Hippocampal formation (tissue), 2 donors: ENCODE measurements around the gene SYNE1.
"Not testable (repeated sequence)": the region's sequence is repeated elsewhere in the genome, so short reads cannot be mapped to it uniquely, and the experiment has no call there.

Experiments used
- DNase-seq, 2 donors: peaks; one replicate each; lab custom pipeline; 2025; lab: John Stamatoyannopoulos, UW

Gene SYNE1

GRCh38 chr6:152098683-152099082 lies 538.5 kb downstream of the SYNE1 start:
- DNase-seq: no peak

DNA sequence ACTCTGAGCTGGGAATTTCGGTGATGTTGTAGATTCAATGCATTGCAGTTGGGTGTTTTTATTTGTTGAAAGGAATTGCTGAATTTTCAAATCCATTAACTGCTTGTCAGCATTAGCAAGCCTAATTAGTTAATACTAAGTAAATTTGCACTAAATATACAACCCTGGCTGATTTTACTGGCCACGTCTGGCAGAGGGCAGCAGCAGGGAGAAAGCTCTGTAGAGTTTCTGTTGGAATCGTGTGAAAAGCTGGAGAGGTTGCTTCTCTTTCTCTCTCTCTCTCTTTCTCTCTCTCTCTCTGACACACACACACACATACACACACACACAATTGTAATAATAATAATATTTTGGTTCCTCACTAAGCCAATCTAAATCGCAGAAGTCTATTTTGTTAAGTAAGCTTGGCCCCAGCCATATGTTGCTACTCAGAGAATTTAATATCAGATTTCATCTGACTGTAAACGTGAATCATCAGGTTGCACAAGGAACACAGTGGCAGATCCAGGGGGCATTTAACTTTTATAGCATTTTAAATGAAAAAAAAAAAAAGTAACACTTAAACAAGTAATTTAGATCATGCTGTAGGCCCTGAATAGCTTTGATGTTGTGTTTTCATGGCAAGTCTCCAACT lies 540.2 kb downstream of the SYNE1 start:
- no peak for DNase-seq

- DNase-seq: no peak
Measured at GRCh38 chr6:152094992-152095592, 542.1 kb downstream of the SYNE1 start.

GRCh38 chr6:152094276-152094675 lies 542.9 kb downstream of the SYNE1 start:
- no peak for DNase-seq

DNA sequence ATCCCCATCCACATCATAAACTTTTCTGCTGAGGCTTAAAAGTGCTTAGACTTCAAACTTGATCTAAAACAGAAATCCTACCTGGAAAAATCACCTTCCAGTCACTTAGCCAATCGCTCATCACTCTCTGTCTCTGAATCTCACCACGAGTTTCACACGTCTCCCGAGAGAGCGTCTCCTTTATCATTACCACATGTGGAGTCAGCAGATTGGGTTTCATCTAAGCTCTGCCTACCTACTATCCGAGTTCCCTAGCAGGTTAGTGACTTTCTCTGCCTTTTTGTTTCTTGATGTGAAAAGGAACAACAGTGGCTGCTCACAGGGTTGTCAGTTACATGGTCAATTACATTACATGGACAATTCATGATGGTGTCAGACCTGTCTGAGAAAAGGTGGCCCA lies 543.5 kb downstream of the SYNE1 start:
- DNase-seq: no peak

- DNase-seq: no peak
Measured at GRCh38 chr6:152091851-152092341, 545.3 kb downstream of the SYNE1 start.

DNA sequence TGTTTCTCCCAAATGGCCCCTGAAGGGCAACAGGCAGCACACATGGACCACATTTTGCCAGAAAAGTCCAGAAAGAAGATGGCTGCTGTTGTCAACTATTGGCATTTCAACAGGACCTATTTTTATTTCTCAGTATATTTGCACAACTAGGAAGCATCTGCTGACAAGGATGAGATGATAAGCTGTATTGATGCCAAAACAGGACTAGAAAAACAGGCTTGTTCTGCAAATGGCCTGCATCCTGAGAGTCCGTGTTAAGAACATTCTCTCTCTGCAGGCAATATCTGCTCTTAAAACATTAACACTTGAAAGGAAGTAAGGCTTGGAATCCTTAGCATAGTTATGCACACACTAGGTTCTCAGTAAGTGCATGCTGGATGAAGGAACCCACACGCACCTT lies 546.0 kb downstream of the SYNE1 start:
- no peak for DNase-seq

GRCh38 chr6:152089992-152090391 lies 547.2 kb downstream of the SYNE1 start:
- no peak for DNase-seq

DNA sequence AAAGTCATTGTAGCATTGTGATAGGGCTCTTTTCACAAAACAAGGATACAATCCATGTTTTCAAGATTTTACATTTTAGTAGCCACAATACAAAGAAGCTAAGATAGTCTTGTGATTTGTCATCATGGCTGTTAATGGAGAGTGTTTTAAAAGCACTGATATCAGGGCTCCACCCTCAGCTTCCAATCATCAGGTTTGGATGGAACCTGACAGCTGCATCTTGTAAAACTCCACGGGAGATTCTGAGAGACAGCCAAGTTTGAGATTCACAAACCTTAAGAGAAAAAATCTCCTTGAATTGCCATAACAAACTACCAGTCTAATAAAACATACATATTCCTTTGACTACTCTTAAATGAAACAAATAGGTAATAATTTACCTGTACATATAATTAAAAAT lies 549.5 kb downstream of the SYNE1 start:
- no peak for DNase-seq

DNA sequence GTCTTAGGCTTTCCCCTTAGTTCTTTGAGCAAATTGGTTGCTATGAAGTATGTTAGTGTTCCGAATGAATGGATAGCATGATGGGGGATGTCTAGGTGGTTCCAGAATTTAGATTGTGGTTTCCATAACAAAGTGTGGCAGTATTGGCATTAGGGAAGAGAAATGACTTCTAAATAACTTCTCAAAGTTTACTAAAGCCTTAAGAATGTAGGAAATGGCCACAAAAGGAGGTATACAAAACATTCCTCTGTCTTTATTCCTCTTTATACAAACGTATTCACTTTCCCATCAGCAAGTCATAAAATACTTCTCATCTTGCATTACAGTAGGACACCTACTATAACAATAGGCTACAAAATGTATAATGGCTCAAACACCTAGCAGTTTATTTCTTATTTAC lies 550.1 kb downstream of the SYNE1 start:
- DNase-seq: no peak

DNA sequence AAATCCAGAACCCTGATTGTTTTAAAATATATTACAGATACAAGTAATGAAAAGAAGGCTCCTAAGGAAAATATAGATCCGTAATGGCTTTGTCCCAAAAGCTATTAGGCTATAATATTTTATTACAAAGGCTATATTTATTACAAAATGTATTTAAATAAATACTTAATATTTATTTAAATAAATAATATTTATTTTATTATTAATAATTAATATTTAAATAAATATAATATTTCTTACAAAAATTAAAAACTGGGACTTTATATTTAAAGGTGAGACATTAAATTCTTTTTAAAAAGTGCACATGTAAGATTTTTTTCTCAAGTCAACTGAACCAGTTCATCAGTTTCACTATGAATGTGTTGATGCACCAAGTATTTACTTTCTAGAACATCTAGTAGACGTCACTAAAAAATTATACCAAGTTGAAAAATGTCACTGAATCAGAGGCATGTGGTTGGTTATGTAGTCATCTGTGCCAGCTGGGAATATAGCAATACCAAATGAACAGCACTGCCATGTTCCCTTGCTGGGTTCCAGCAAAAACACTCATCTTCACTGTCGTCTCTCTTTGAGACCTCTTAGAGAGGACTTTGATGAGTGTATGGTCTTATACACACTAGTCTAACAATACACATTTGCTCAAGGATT lies 550.8 kb downstream of the SYNE1 start:
- DNase-seq: no peak

GRCh38 chr6:152085451-152085921 lies 551.7 kb downstream of the SYNE1 start:
- no peak for DNase-seq

DNA sequence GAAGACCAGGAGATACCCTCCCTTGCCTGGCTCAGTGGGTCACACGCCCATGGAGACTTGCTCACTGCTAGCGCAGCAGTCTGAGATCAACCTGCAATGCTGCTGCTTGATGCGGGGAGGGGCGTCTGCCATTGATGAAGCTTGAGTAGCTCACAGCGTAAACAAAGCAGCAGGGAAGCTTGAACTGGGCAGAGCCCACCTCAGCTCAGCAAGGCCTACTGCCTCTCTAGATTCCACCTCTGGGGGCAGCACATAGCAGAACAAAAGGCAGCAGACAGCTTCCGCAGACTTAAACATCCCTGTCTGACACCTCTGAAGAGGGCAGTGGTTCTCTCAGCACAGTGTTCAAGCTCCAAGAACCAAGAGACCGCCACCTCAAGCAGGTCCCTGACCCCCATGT lies 558.4 kb downstream of the SYNE1 start:
- DNase-seq: no peak

- no peak for DNase-seq
Measured at GRCh38 chr6:152078001-152078400, 559.2 kb downstream of the SYNE1 start.

GRCh38 chr6:152076242-152076641 lies 560.9 kb downstream of the SYNE1 start:
- DNase-seq: not testable (repeated sequence)

GRCh38 chr6:152071843-152072242 lies 565.3 kb downstream of the SYNE1 start:
- DNase-seq: no peak
